Daoy (cell line): Measurements from ENCODE around the gene MTERF4. TPM values are rescaled to one million over a fixed set of nuclear protein-coding genes. Genes with fewer than 3 reads are reported as not detected.

ENCODE experiments used
- DNase-seq: peaks from one replicate; pipeline ENCODE4 v3.0.0-alpha.2; 2015; ENCODE audit warnings: low read depth
- total RNA-seq: library from RNA; depleted of rRNA; stranded (reverse); fragments of >200 nt; shearing (Covaris generic); gene quantifications from 2 replicates; pipeline ENCODE4 v1.2.3, GENCODE V29; 2014; rRNA removed

MTERF4 gene
- total RNA-seq, 1 experiment from 2014 or later = 28.1 TPM

DNA sequence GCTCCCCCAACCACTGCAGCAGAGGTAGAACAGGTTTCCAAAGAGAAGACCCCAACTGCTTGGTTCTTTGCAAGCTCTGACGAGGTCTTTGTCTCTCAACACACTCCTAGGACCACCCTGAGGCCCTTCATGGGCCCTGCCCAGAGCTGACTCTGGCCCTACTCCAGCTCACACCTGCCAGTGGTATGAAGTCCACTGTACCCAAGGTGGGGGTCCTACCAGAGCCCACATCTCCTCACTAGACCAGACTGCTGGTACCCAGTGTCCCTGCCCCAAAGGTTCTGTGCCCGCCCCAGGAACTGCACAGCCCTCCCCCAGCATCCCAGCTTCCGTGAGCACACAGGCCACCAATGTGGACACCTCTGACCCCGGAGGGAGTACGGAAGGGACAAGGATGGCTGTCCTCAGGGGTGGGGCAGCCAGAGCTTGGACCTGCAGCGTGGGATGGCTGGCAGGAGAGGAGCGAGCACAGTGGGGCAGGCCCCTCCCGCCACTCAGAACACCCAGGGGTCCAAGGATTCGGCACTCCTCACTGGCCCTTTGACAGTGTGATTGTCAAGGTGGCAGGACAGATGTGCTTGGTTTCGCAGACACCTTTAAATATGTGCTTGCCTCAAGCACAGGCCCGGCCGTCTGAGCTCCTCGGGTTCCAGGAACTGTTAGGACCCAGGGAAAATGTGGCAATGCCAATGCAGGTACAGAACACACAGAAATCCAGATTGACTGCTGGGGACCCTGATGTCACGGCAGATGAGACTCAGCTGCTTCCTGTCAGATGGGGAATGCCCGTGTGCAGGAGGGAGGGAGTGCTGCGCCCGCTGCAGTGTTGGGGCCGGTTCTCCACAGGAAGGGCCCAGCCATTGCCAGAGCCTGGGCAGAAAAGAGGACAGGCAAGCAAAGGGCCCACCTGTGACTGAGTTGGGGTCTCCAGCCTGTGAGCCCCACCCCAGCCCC, 51.2 kb downstream of the MTERF4 start:
- no peak for DNase-seq

DNA sequence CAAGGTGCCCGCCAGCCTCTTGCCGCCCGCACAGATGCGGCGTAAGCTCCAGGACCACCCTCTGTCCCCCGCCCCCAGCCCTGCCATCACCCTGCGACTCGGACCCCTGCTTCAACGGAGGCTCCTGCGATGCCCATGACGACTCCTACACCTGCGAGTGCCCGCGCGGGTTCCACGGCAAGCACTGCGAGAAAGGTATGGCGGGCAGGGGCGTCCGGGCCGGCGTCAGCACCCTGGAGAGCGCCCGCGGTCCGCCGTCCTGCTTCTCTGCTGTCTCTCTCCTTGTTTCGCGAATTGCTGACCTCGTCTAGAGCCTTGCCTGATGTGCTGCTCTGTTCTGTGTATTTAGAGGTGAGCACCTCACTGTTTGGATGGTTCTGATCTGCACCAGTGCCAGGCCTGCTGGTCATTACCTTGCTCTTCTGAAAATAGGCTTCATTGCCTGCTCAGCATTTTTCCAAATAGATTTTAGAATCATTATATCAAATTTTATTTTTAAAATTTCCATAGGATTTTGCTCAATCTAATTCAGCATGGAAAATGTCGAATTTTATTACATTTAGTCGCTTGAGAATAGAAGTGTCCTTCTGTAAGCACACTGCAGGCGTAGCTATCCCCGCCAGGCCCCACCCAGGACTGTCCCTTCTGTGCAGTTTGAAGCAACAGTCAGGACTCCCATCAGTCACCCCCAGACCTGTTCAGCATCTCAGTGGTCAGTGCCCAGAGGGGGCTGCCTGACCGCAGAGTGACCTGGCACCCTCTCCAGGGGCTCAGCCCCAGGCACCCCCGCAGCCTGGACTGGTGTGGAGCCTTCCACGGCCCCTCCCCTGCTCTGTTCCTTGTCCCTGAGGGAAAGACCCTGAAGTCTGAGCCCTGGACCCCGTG, 52.1 kb downstream of the MTERF4 start:
- DNase-seq = no peak

DNA sequence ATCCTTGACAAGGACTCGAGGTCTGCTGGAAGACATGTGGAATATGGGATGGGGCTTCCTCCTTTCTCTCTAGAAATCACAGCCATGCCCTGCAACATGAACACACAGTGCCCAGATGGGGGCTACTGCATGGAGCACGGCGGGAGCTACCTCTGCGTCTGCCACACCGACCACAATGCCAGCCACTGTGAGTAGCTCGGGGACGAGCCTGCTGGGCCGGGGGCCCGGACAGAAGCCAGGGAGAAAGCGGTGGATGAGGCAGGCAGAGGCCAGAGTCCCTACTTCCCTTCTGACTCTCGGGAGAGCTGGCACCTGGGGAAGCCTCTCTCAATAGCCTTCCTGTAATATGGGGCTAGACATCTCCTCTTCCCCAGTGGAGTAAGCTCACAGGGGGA, 53.1 kb downstream of the MTERF4 start:
- DNase-seq = no peak

DNA sequence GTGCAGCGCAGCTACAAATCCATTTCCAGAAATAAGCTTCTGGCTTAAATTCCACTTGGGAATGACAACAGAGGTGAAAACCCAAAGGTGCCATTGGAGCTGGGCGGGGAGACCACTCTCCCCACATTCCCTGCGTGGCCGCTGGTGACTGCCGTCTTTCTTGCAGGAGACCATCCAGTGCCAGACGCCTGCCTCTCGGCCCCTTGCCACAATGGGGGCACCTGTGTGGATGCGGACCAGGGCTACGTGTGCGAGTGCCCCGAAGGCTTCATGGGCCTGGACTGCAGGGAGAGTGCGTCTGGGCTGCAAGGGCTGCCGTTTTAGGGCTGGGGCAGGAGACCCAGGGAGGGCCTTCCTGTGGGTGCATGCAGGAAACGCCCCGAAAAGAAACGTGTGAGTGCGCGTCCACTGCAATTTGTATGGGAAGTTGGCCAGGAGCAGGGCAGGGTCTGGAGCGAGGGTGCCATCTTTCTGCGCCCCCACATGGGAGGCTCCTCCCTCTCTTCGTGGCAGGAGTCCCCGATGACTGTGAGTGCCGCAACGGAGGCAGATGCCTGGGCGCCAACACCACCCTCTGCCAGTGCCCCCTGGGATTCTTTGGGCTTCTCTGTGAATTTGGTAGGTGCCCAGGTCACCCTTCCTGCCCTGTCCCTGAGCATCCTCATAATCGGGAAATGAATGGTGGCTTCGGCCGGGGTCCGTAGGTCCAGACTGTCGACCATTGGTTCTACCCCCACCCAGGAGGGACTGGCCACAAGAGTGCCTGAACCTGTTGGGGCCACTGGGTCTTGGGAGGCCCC, 53.7 kb downstream of the MTERF4 start:
- DNase-seq = no peak

DNA sequence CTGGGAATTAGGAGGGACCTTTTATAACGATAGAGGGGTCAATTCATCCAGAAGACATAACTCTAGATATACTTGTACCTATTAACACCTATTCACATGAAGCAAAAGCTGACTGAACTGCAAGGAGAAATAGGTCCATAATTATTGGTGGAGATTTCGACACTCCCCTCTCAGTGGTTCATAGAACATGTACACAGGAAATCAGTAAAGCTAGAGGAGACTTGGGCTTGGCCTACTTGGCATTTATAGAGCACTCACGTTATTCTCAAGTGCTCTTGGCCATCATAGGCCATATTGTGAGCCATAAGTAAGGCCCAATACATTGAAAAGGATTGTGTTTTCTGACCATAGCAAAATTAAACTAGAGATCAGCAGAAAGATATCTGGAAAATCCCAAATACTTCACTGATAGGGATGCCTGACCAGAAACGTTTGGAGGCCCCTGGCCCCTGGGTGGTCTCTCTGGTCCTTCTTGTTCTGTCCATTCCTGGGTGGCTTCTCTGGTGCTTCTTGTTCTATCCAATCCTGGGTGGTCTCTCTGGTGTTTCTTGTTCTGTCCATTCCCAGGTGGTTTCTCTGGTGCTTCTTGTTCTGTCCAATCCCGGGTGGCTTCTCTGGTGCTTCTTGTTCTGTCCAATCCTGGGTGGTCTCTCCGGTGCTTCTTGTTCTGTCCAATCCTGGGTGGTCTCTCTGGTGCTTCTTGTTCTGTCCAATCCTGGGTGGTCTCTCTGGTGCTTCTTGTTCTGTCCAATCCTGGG, 54.7 kb downstream of the MTERF4 start:
- DNase-seq = no peak

Other genes with a start within 250 kb of the MTERF4 start
- gene AGXT, start 233.5 kb downstream of the MTERF4 start, total RNA-seq = not detected in 2 replicates
- gene MAB21L4, start 206.1 kb downstream of the MTERF4 start, total RNA-seq = not detected in 2 replicates
- gene CROCC2, start 196.0 kb downstream of the MTERF4 start, total RNA-seq = not detected in 2 replicates
- gene SNED1, start 103.7 kb downstream of the MTERF4 start, total RNA-seq = 0.06 and 3.2 TPM in 2 replicates
- 8.5 TPM in 2 replicates for gene PASK, start 47.2 kb upstream of the MTERF4 start, total RNA-seq
- 74.7 and 83.0 TPM in 2 replicates for gene PPP1R7, start 48.2 kb upstream of the MTERF4 start, total RNA-seq
- 0.69 TPM in 1 of 2 replicates, not detected in the other for gene ANO7, start 86.4 kb upstream of the MTERF4 start, total RNA-seq
- 244 and 258 TPM in 2 replicates for gene HDLBP, start 213.4 kb upstream of the MTERF4 start, total RNA-seq
- gene SEPTIN2, start 213.6 kb upstream of the MTERF4 start, total RNA-seq = 244 and 328 TPM in 2 replicates